ENCODE measurements around the gene CAST.
"Not testable (repeated sequence)": the region's sequence is repeated elsewhere in the genome, so short reads cannot be mapped to it uniquely, and the experiment has no call there.

The CAST gene

GRCh38 chr5:96734871-96735325 is 72.7 kb downstream of the CAST start:
- no peak overlapping the region for H3K4me3 ChIP-seq (replicated peaks in 1 of 2; ENCODE audit: low read depth in 2 of 2, low read length in 2 of 2)
- peak; percentile 70 for DNase-seq (ENCODE audit: low read depth in 2 of 2)
- no peak for TF ChIP-seq CTCF (IDR thresholded peaks at IDR 0.05; ENCODE audit: low read depth, low read length)

- TF ChIP-seq CTCF (IDR thresholded peaks at IDR 0.05; ENCODE audit: low read depth, low read length): no peak
- no peak overlapping the region for H3K4me3 ChIP-seq (replicated peaks in 1 of 2; ENCODE audit: low read depth in 2 of 2, low read length in 2 of 2)
- DNase-seq (ENCODE audit: low read depth in 2 of 2): no peak
Observed at GRCh38 chr5:96736937-96737336, 74.8 kb downstream of the CAST start.

- TF ChIP-seq CTCF (IDR thresholded peaks at IDR 0.05; ENCODE audit: low read depth, low read length): no peak
- H3K4me3 ChIP-seq (replicated peaks in 1 of 2; ENCODE audit: low read depth in 2 of 2, low read length in 2 of 2): no peak overlapping the region
- DNase-seq (ENCODE audit: low read depth in 2 of 2): no peak
Observed at GRCh38 chr5:96741106-96741505, 78.9 kb downstream of the CAST start.

GRCh38 chr5:96741891-96742309 is 79.7 kb downstream of the CAST start:
- TF ChIP-seq CTCF (IDR thresholded peaks at IDR 0.05; ENCODE audit: low read depth, low read length): no peak
- peak in 1 of 2 donors; percentile 27 for DNase-seq (ENCODE audit: low read depth in 2 of 2)
- H3K4me3 ChIP-seq (replicated peaks in 1 of 2; ENCODE audit: low read depth in 2 of 2, low read length in 2 of 2): no peak overlapping the region

GRCh38 chr5:96742538-96742937 is 80.4 kb downstream of the CAST start:
- TF ChIP-seq CTCF (IDR thresholded peaks at IDR 0.05; ENCODE audit: low read depth, low read length): no peak
- no peak overlapping the region for H3K4me3 ChIP-seq (replicated peaks in 1 of 2; ENCODE audit: low read depth in 2 of 2, low read length in 2 of 2)
- DNase-seq (ENCODE audit: low read depth in 2 of 2): no peak

- peak; percentile 57 to 66 for DNase-seq (ENCODE audit: low read depth in 2 of 2)
- TF ChIP-seq CTCF (IDR thresholded peaks at IDR 0.05; ENCODE audit: low read depth, low read length): no peak
- no peak overlapping the region for H3K4me3 ChIP-seq (replicated peaks in 1 of 2; ENCODE audit: low read depth in 2 of 2, low read length in 2 of 2)
Observed at GRCh38 chr5:96743065-96743768, 81.0 kb downstream of the CAST start.

- H3K4me3 ChIP-seq (replicated peaks in 1 of 2; ENCODE audit: low read depth in 2 of 2, low read length in 2 of 2): no peak overlapping the region
- DNase-seq (ENCODE audit: low read depth in 2 of 2): no peak
- TF ChIP-seq CTCF (IDR thresholded peaks at IDR 0.05; ENCODE audit: low read depth, low read length): no peak
Observed at GRCh38 chr5:96743805-96744204, 81.6 kb downstream of the CAST start.

GRCh38 chr5:96744218-96744617 is 82.0 kb downstream of the CAST start:
- not testable (repeated sequence) for H3K4me3 ChIP-seq (replicated peaks in 1 of 2; ENCODE audit: low read depth in 2 of 2, low read length in 2 of 2); DNase-seq (ENCODE audit: low read depth in 2 of 2)
